Measurements from ENCODE around the gene LBX2. TPM values are rescaled to one million over a fixed set of nuclear protein-coding genes. Genes with fewer than 3 reads are reported as not detected.
A peak's percentile ranks its signal among the peaks of the same experiment; 100 is the strongest.

LBX2 gene
- total RNA-seq, 2 experiments from 2014 or later = 0.36 to 0.43 TPM

- CTCF ChIA-PET = interaction anchor here (0.9 to 1.1 kb wide), 2 partner anchors 11 to 43 kb away, joined by 3 read pairs; no protein-coding TSS in a partner anchor
- H3K36me3 Mint-ChIP-seq (ENCODE audit: low read depth) = no peaks in the 10 kb centered on the region
- DNase-seq (no peak), ATAC-seq (no peak)
- no peaks in the 10 kb centered on the region for H3K9me3 Mint-ChIP-seq
- no peak overlapping the region for H3K4me3 Mint-ChIP-seq
- peaks cover 35% of the 10 kb centered on the region for H3K27me3 Mint-ChIP-seq
- TF ChIP-seq CTCF (IDR thresholded peaks at IDR 0.05) = no peak
- no peaks in the 10 kb centered on the region for H3K4me1 Mint-ChIP-seq (ENCODE audit: low read depth)
- POLR2A ChIA-PET = interaction anchor here (0.5 to 0.8 kb wide), 2 partner anchors 29 to 59 kb away, joined by 3 read pairs; no protein-coding TSS in a partner anchor
- no peak overlapping the region for H3K27ac Mint-ChIP-seq
- intact Hi-C loops (cut with micrococcal nuclease) = no loop called here
Measured at GRCh38 chr2:74542978-74543377, 43.6 kb upstream of the LBX2 start.

GRCh38 chr2:74540291-74540690 is 40.9 kb upstream of the LBX2 start:
- POLR2A ChIA-PET = no interaction called here
- no peak for ATAC-seq

GRCh38 chr2:74538881-74539339 is 39.5 kb upstream of the LBX2 start:
- Mint-ChIP-seq H3K27me3 (peaks cover 16% of the 10 kb centered on the region), H3K4me1 (ENCODE audit: low read depth) (no peaks in the 10 kb centered on the region), H3K36me3 (ENCODE audit: low read depth) (no peaks in the 10 kb centered on the region), H3K27ac (no peak overlapping the region), H3K4me3 (no peak overlapping the region), H3K9me3 (no peaks in the 10 kb centered on the region)
- no peak for ATAC-seq
- CTCF ChIA-PET = interaction anchor here (0.9 to 1.7 kb wide), 9 partner anchors 9 to 57 kb away, joined by 3 to 4 read pairs (median 4); partner anchors contain the start of genes AUP1, HTRA2 and LOXL3
- POLR2A ChIA-PET = interaction anchor here (1.6 kb wide), 1 partner anchor 19 kb away, joined by 4 read pairs; no protein-coding TSS in a partner anchor
- intact Hi-C loops (cut with micrococcal nuclease) = no loop called here
- no peak for DNase-seq
- no peak for TF ChIP-seq CTCF (IDR thresholded peaks at IDR 0.05)

More at GRCh38 chr2:74540291-74540690, 40.9 kb upstream of the LBX2 start:
- CTCF ChIA-PET = interaction anchor here (1.0 to 1.5 kb wide), 4 partner anchors 9 to 58 kb away, joined by 3 to 4 read pairs (median 4); no protein-coding TSS in a partner anchor
- intact Hi-C loops (cut with micrococcal nuclease) = no loop called here
- peaks cover 20% of the 10 kb centered on the region for H3K27me3 Mint-ChIP-seq
- H3K4me1 Mint-ChIP-seq (ENCODE audit: low read depth) = no peaks in the 10 kb centered on the region
- no peak overlapping the region for H3K4me3 Mint-ChIP-seq
- H3K36me3 Mint-ChIP-seq (ENCODE audit: low read depth) = no peaks in the 10 kb centered on the region
- TF ChIP-seq CTCF (IDR thresholded peaks at IDR 0.05) = no peak
- H3K27ac Mint-ChIP-seq = no peak overlapping the region
- DNase-seq = no peak
- H3K9me3 Mint-ChIP-seq = no peaks in the 10 kb centered on the region

GRCh38 chr2:74537140-74537539 is 37.7 kb upstream of the LBX2 start:
- Mint-ChIP-seq H3K4me3 (no peak overlapping the region), H3K4me1 (ENCODE audit: low read depth) (peaks cover 3% of the 10 kb centered on the region), H3K9me3 (no peaks in the 10 kb centered on the region), H3K27ac (no peak overlapping the region), H3K36me3 (ENCODE audit: low read depth) (peaks cover 10% of the 10 kb centered on the region), H3K27me3 (peaks cover 11% of the 10 kb centered on the region)
- POLR2A ChIA-PET = no interaction called here
- DNase-seq (no peak), ATAC-seq (no peak)
- CTCF ChIA-PET = no interaction called here
- intact Hi-C loops (cut with micrococcal nuclease) = no loop called here
- no peak for TF ChIP-seq CTCF (IDR thresholded peaks at IDR 0.05)

- Mint-ChIP-seq H3K4me1 (ENCODE audit: low read depth) (peaks cover 11% of the 10 kb centered on the region), H3K27ac (no peak overlapping the region), H3K4me3 (no peak overlapping the region), H3K9me3 (no peaks in the 10 kb centered on the region), H3K36me3 (ENCODE audit: low read depth) (peaks cover 18% of the 10 kb centered on the region), H3K27me3 (peaks cover 9% of the 10 kb centered on the region)
- ChIA-PET CTCF (interaction anchor here (1.2 kb wide), 1 partner anchor 8 kb away, joined by 3 read pairs; no protein-coding TSS in a partner anchor), POLR2A (no interaction called here)
- peak; percentile 71 for ATAC-seq
- intact Hi-C loops (cut with micrococcal nuclease) = no loop called here
- no peak for TF ChIP-seq CTCF (IDR thresholded peaks at IDR 0.05)
- peak; percentile 17 for DNase-seq
Measured at GRCh38 chr2:74536166-74536950, 37.0 kb upstream of the LBX2 start.
